Activated B cell treated with CpG ODN at 0.5 μM for 24 hours (primary cell): Measurements from ENCODE around the gene RAPGEF6. TPM values are rescaled to one million over a fixed set of nuclear protein-coding genes. Genes with fewer than 3 reads are reported as not detected.

Experiments used
- ATAC-seq: fragments of 200-7000 bp; cut with Tn5 transposase; one replicate; pipeline ENCODE4 v1.10.0; 2021; ENCODE audit warnings: low read depth, mild to moderate bottlenecking, moderate library complexity
- CTCF ChIA-PET: fragments of 350-600 bp; sonication (Branson Sonifier 250); formaldehyde crosslinking; loops from one replicate; lab custom pipeline; 2021; ENCODE audit warnings: antibody characterized with exemption; lab: Charles Lee
- POLR2A ChIA-PET: fragments of 350-600 bp; sonication (Branson Sonifier 250); formaldehyde crosslinking; loops from one replicate; lab custom pipeline; 2021; ENCODE audit warnings: antibody characterized with exemption; lab: Charles Lee
- DNase-seq: peaks from one replicate; pipeline ENCODE4 v3.0.0; 2022
- H3K27ac Mint-ChIP-seq: one replicate; pipeline ENCODE4 v1.8.0; 2020; ENCODE audit warnings: mixed read lengths
- H3K27me3 Mint-ChIP-seq: one replicate; pipeline ENCODE4 v1.8.0; 2021; ENCODE audit warnings: mixed read lengths
- H3K36me3 Mint-ChIP-seq: one replicate; pipeline ENCODE4 v1.8.0; 2021; ENCODE audit warnings: low read depth, mixed read lengths
- H3K4me1 Mint-ChIP-seq: one replicate; pipeline ENCODE4 v1.8.0; 2021; ENCODE audit warnings: mixed read lengths
- H3K4me3 Mint-ChIP-seq: one replicate; pipeline ENCODE4 v1.8.0; 2020; ENCODE audit warnings: mild to moderate bottlenecking, mixed read lengths
- H3K9me3 Mint-ChIP-seq: one replicate; pipeline ENCODE4 v1.8.0; 2020; ENCODE audit warnings: mixed read lengths
- intact Hi-C: fragments of 100-400 bp; cut with micrococcal nuclease; formaldehyde crosslinking; loops from one replicate; pipeline ENCODE4 v1.15.1; 2024
- total RNA-seq: library from RNA; stranded (reverse); gene quantifications from 2 replicates; pipeline ENCODE4 v1.2.3, GENCODE V29; 2022
- TF ChIP-seq, protein P1 (sequence below): fragments of 200-600 bp; IDR thresholded peaks from one replicate; pipeline ENCODE4 v1.8.0; 2022; ENCODE audit warnings: antibody characterized with exemption, mild to moderate bottlenecking

Gene RAPGEF6
- total RNA-seq, 1 donor from 2014 or later, result 45.1 TPM

- POLR2A ChIA-PET, result interaction anchor here (0.8 kb wide), 1 partner anchor 31 kb away, joined by 3 read pairs; no protein-coding TSS in a partner anchor
- H3K27ac Mint-ChIP-seq, result no peak overlapping the region
- DNase-seq, result no peak
- H3K36me3 Mint-ChIP-seq, result peaks cover 21% of the 10 kb centered on the region
- intact Hi-C loops, result loop anchor here (5.0 kb wide), 1 partner anchor 37 kb away; no protein-coding TSS in a partner anchor
- no peak overlapping the region for H3K4me3 Mint-ChIP-seq
- H3K9me3 Mint-ChIP-seq, result no peaks in the 10 kb centered on the region
- peaks cover 42% of the 10 kb centered on the region for H3K4me1 Mint-ChIP-seq
- ATAC-seq, result no peak
- TF ChIP-seq, protein P1, sequence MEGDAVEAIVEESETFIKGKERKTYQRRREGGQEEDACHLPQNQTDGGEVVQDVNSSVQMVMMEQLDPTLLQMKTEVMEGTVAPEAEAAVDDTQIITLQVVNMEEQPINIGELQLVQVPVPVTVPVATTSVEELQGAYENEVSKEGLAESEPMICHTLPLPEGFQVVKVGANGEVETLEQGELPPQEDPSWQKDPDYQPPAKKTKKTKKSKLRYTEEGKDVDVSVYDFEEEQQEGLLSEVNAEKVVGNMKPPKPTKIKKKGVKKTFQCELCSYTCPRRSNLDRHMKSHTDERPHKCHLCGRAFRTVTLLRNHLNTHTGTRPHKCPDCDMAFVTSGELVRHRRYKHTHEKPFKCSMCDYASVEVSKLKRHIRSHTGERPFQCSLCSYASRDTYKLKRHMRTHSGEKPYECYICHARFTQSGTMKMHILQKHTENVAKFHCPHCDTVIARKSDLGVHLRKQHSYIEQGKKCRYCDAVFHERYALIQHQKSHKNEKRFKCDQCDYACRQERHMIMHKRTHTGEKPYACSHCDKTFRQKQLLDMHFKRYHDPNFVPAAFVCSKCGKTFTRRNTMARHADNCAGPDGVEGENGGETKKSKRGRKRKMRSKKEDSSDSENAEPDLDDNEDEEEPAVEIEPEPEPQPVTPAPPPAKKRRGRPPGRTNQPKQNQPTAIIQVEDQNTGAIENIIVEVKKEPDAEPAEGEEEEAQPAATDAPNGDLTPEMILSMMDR, result no peak
- CTCF ChIA-PET, result interaction anchor here (1.1 kb wide), 1 partner anchor 55 kb away, joined by 3 read pairs; no protein-coding TSS in a partner anchor
- H3K27me3 Mint-ChIP-seq, result no peaks in the 10 kb centered on the region
Measured at GRCh38 chr5:131644822-131645221, 9.8 kb upstream of the RAPGEF6 start.

DNA sequence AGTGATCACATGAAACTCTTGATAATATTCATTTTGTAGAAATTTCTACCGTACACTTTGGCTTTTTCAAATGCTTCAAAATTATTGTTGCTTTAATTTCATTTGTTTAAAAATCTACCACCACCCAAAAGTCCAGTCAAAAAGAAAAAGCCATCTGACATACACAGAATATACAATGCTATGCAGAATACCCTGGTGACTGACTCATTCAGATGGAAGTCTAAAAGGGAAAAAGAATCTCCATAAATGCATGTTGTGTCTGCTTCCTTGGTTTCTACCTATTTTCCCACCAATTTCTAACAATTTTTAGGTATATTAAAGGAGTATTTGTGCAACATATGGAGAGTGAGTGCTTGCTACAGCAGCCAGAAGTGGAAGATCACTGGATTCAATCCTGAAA is 9.3 kb upstream of the RAPGEF6 start:
- CTCF ChIA-PET, result no interaction called here
- TF ChIP-seq, protein P1, result no peak
- no peak overlapping the region for H3K27ac Mint-ChIP-seq
- no peaks in the 10 kb centered on the region for H3K9me3 Mint-ChIP-seq
- POLR2A ChIA-PET, result no interaction called here
- ATAC-seq (no peak), DNase-seq (no peak)
- peaks cover 47% of the 10 kb centered on the region for H3K4me1 Mint-ChIP-seq
- no peak overlapping the region for H3K4me3 Mint-ChIP-seq
- H3K36me3 Mint-ChIP-seq, result peaks cover 17% of the 10 kb centered on the region
- no peaks in the 10 kb centered on the region for H3K27me3 Mint-ChIP-seq
- intact Hi-C loops, result no loop called here

DNA sequence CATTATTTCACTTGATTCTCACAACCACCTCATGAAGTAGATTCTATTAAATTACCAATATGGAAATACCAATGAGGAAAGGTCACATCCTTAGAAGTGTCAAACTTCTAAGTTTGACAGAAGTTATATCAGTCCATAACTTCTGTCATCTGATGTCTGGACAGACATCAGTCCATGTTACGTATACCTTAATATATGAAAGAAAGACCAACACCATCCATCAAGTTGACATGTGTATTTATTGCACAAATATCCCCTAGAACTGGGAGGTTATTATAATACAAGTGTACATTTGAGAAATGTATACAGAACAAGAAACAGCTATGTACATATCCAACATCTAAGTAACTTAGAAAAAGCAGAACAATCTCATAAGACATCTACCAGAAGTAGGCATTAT is 6.5 kb upstream of the RAPGEF6 start:
- CTCF ChIA-PET, result no interaction called here
- no peak overlapping the region for H3K27ac Mint-ChIP-seq
- TF ChIP-seq, protein P1, result no peak
- no peaks in the 10 kb centered on the region for H3K9me3 Mint-ChIP-seq
- peaks cover 36% of the 10 kb centered on the region for H3K4me1 Mint-ChIP-seq
- no peak for ATAC-seq
- H3K36me3 Mint-ChIP-seq, result peaks cover 14% of the 10 kb centered on the region
- DNase-seq, result no peak
- intact Hi-C loops, result no loop called here
- no peaks in the 10 kb centered on the region for H3K27me3 Mint-ChIP-seq
- POLR2A ChIA-PET, result no interaction called here
- H3K4me3 Mint-ChIP-seq, result no peak overlapping the region

DNA sequence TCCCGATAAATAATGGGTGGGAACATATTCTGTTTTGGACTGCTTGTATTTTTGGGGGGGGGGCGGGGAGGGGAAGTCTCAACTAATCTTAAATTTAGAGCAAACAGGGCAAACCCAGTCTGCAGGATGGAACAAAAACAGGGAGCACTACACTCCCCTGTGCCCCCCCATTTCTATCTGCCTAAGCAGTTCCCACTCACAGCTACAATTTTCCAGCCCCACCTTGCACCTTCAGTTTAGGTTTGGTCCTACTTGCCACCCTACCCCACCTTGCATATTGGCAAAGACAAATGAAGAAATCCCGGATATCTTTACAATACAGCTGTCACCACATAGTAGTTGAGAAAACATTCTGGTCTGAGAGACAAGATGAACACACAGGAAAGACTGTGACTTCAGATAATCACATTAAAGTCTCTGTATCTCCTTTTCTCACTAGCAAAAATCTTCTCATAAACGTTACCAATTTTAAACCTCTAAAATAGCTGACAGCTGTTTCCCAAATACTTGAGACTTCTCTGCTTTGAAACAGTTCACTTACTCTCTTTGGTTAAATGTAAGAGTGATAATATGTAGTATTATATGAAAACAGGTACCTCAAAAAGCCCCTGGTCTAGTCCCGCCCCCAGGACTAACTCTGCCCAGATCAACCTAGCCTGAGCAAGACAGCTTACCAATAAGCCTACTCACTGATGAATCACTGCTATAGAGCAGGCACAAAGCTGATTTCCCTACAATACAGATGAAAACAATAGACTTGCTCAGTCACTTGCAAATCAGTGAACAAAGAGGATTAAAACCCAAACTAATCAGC is 5.2 kb upstream of the RAPGEF6 start:
- peak overlapping the region; percentile 45 for H3K4me3 Mint-ChIP-seq

More for the DNA sequence above, 5.2 kb upstream of the RAPGEF6 start:
- TF ChIP-seq, protein P1, result no peak
- Mint-ChIP-seq H3K36me3 (peaks cover 18% of the 10 kb centered on the region), H3K27me3 (no peaks in the 10 kb centered on the region), H3K4me1 (peaks cover 42% of the 10 kb centered on the region), H3K9me3 (no peaks in the 10 kb centered on the region), H3K27ac (peak overlapping the region; percentile 83)
- CTCF ChIA-PET, result interaction anchor here (1.2 kb wide), 1 partner anchor 51 kb away, joined by 6 read pairs; no protein-coding TSS in a partner anchor
- POLR2A ChIA-PET, result interaction anchor here (0.5 to 2.3 kb wide), 5 partner anchors 7 to 355 kb away, joined by 3 to 20 read pairs (median 4); partner anchors contain the start of gene FNIP1
- intact Hi-C loops, result no loop called here
- no peak for DNase-seq
- ATAC-seq, result peak; percentile 89
